AG09319 (cell line): ENCODE data around the gene KAT2A.

Experiments
- DNase-seq: peaks from one replicate; pipeline ENCODE4 v3.0.0-alpha.2; 2010; ENCODE audit warnings: low read depth; ENCODE audit errors: extremely low read depth
- TF ChIP-seq, protein P1 (sequence below): IDR thresholded peaks from 2 replicates; pipeline ENCODE4 v1.5.1; 2011; ENCODE audit warnings: low read depth, mild to moderate bottlenecking, inconsistent platforms, low read length, moderate library complexity

KAT2A gene

DNA sequence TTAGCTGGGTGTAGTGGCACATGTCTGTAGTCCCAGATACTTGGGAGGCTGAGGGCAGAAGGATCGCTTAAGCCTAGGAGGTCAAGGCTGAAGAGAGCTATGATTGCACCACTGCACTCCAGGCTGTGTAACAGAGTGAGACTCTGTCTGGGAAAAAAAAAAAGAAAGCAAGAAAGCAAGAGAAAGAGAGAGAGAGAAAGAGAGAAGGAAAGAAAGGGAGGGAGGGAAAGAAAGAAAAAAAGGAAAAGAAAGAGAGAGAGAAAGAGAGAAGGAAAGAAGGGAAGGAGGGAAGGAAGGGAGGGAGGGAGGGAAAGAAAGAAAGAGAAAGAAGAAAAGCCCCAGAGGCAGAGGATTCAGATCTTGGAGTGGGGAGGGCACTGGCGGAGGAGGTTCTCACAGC is 15.2 kb downstream of the KAT2A start:
- DNase-seq = no peak
- TF ChIP-seq, protein P1, sequence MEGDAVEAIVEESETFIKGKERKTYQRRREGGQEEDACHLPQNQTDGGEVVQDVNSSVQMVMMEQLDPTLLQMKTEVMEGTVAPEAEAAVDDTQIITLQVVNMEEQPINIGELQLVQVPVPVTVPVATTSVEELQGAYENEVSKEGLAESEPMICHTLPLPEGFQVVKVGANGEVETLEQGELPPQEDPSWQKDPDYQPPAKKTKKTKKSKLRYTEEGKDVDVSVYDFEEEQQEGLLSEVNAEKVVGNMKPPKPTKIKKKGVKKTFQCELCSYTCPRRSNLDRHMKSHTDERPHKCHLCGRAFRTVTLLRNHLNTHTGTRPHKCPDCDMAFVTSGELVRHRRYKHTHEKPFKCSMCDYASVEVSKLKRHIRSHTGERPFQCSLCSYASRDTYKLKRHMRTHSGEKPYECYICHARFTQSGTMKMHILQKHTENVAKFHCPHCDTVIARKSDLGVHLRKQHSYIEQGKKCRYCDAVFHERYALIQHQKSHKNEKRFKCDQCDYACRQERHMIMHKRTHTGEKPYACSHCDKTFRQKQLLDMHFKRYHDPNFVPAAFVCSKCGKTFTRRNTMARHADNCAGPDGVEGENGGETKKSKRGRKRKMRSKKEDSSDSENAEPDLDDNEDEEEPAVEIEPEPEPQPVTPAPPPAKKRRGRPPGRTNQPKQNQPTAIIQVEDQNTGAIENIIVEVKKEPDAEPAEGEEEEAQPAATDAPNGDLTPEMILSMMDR = no peak

- TF ChIP-seq, protein P1 = no peak
- no peak for DNase-seq
Observed at GRCh38 chr17:42104264-42104663, 16.9 kb downstream of the KAT2A start.

DNA sequence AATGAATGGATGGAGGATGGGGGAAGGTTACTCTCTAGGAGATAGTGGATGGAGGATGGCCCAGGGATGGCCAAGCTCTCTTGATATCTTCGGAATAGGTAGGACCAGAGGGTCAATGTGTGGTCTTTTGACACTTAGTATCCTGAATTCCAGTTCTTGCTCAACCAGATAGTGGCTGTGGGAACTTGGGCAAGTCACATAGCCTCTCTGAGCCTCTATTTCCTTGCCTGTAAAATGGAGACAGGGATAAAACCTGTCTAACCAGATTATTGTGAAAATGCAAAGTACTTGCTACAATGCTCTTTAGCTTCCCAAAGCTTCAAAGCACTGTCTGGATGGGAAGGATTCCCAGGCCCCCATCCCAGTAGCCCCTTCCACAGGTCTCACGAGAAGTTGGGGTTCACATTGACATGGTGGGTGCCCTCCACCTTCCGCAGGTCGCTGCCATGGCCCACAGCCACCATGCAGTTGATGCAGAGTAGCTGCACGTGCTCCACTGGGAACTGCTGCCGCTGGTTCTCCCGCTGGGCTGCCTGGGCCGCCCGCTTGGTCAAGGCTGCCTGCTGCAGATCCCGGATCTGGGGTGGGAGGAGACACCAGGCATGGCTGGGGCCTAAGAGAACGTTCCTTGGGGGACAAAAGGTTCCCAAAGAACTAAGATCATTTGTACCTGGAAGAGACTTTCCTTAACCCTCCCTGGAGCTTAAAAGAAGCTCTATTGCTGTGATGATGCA is 17.8 kb downstream of the KAT2A start:
- TF ChIP-seq, protein P1 = no peak
- DNase-seq = no peak

DNA sequence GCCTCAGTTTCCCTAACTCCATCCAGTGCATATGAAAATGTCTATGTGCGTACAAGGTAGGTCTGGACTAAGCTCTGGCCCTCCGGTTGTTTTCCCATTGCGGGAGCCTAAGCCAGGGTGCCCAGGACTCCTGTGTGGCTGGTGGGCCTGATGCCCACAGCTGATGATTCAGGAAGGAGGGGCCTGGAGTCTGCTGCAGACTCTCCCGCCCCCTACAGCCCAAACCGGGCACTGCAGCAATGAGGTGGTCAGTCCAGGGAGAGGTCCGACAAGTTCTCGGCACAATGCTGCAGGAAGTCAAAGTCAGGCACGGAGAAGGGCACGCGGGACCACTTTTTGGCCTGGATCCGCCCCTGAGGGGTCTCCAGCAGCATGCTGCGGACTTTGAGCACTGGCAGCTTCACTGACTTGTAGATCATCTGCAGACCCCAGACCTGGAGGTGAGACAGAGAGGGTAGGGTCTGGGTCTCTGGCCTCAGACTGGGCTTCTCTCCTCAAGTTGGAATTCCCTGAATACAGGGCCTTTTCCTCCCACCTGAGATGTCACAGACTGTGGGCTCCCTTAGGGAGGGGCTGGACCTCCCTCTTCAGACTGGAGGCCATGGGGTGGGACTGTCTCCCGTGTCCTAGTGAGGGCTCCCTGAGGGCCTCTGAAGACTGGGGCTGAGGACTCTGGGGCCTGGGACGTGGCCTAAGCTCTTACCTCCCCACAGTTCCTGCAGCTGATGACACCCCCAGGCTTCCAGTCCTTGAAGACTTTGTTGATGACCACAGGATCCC is 19.5 kb downstream of the KAT2A start:
- no peak for DNase-seq

DNA sequence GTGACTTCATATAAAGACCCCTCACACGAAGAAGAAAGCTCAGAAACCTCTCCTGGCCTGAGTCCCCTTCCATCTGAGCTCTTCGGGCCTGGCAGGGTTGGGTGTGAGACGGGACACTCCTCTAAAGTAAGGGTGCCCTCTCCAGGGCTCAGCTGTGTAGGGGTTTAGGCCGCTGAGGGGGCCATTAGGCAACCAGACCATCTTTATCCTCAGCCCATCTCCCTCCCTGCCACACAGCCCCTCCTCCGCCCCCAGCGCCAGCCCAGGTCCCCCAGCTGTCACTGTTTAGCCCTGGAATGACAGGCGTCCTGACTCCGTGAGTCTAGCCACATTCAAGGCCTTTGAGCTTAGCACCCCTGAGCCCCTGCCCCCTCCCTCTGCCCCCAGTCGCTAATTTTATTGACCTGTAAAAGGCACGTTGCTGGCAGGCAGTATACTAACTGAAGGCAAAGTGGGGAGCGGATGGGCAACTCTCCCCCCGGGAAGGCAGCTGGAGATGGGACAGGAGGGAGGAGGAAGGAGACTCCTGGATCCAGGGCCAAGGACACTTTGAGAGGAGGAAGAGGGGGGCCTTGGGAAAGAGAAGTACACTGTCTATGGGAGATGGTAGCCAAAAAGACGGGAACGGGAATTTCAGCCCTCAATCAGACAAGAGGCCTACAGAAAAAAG is 22.3 kb downstream of the KAT2A start:
- DNase-seq = no peak
- TF ChIP-seq, protein P1 = no peak

More for the DNA sequence above, 19.5 kb downstream of the KAT2A start:
- TF ChIP-seq, protein P1 = peak; percentile 84

DNA sequence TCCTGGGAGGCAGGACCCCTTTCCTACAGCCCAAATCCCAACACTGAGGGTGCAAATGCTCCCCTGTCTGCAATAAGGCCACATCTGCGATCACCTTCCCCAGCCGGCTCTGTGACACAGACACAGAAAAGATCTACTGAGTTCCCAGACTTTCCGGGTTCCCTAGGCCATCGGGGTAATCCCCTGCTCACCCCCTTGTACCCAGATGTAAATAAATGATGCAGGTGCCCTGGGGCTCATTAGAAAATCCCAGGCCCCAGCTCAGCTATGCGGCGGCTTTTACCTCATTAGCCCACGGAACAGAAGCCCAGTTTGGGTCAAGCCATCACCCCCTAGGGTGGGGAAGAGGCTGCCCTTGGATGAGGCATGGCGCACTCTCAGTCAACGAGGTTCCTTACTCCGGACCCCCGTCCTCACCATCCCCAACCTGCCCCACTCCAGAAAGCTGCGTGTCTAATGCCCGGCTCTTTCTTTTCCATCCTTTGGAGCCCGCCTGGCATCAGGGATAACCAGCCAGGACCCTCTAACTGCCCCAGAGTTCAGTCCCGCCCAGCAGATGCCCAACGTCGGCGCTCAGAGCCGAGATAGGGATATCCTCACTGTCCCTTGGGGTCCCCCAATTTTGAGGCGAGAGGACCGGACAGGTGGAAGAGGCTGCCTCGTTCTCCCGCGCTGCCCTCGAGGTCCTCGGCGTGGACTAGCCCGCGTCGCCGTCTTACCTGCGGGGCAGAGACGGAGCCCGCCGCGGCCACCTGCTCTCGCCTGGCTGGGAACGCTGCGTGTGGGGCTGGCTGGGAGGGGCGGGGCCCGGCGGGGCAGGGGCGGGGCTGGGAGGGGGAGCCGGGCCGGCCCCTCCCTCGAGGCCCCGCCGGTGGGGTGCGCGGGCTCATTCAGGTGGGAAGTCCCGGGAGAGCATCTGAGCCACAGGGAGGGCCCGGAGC is 23.2 kb downstream of the KAT2A start, which contains the start of gene ZNF385C:
Gene ZNF385C, minus strand, starts transcription at position 783 of the 941 bp plus-strand sequence. CDS start 35,417 bp downstream, outside the sequence.
- TF ChIP-seq, protein P1 = no peak
- no peak for DNase-seq
